ENCODE measurements around the gene SETD7. TPM values are rescaled to one million over a fixed set of nuclear protein-coding genes. Genes with fewer than 3 reads are reported as not detected.

The SETD7 gene
- total and polyA plus RNA-seq, 7 donors, result 15.2 to 96.0 (median 78.4) TPM

DNA sequence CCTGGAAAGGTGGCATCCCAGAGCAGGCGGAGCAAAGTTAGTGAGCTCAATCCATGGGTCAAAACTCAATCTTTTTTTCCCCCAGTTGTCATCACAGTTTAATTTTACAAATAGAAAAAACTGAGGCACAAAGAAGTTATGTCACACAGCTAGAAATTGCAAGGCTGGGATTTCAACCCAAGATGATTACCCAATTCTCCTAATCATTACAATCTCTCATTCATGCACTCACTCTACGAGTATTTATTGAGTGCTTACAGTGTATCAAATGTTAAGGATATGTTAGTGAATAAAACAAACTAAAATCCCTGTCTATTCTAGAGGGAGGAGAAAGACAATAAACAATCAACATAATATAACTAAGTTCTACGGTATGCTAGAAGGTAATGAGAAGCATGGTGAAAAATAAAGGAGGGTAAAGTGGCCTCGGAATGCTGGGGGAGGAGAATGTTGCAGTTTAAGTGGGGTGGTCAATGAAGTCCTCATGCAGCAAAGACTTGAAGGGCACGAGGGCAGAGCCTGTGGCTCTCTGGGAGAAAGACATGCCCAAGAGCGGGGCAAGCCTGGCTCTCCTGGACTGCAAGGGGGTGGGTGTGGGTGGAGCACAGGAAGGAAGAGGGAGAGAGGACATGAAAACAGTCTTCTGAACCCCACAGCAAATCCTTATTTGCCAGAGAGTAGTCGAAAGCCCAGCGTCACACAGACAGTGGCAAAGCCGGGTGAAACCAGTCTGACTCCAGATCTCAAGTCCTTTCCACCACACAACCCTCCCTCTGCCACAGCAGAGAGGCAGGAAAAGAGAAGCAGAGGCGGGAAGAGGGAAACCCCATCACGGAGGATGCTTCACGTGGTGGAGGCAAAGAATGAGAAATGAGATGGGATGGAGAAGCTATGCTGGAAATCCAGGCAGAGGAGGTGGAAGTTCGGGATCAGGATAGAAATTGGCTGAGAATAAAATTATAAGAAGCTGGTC is 53.8 kb downstream of the SETD7 start:
- Histone ChIP-seq H3K4me1 (no peaks in the 10 kb centered on the region), H3K27ac (no peak overlapping the region), H3K9me3 (no peaks in the 10 kb centered on the region), H3K36me3 (ENCODE audit: insufficient read depth in 1 of 2, low read depth in 1 of 2) (peaks cover 0 to 21% of the 10 kb centered on the region in 2 donors), H3K4me3 (no peak overlapping the region), H3K27me3 (ENCODE audit: insufficient read depth in 3 of 3, low read length in 2 of 3) (no peaks in the 10 kb centered on the region)
- TF ChIP-seq, protein P1, sequence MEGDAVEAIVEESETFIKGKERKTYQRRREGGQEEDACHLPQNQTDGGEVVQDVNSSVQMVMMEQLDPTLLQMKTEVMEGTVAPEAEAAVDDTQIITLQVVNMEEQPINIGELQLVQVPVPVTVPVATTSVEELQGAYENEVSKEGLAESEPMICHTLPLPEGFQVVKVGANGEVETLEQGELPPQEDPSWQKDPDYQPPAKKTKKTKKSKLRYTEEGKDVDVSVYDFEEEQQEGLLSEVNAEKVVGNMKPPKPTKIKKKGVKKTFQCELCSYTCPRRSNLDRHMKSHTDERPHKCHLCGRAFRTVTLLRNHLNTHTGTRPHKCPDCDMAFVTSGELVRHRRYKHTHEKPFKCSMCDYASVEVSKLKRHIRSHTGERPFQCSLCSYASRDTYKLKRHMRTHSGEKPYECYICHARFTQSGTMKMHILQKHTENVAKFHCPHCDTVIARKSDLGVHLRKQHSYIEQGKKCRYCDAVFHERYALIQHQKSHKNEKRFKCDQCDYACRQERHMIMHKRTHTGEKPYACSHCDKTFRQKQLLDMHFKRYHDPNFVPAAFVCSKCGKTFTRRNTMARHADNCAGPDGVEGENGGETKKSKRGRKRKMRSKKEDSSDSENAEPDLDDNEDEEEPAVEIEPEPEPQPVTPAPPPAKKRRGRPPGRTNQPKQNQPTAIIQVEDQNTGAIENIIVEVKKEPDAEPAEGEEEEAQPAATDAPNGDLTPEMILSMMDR (IDR thresholded peaks at IDR 0.05), result no peak
- ATAC-seq (no peak), DNase-seq (no peak)
- 74 to 76% (median 76%) methylated on average over 13 of the region's 13 CpGs for WGBS, 3 donors
- intact Hi-C loops (cut with DNase I), result no loop called here

DNA sequence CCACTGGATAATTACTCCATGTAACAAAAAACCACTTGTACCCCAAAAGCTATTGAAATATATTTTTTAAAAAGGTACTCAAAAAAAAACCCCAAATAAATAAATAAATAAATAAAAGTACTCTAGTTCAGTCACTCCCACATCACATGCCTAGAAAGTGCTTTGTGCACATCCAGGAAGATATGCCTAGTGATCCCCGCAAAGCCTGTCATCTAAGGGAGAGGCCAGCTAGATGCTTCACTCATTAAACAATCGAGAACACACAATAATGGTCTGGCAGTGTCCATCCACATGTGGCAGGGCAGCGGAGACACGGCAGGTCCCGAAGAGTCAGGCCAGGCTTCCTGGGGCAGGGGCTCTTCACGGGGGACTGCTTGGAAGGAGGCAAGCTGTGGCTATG is 54.5 kb downstream of the SETD7 start:
- Histone ChIP-seq H3K27me3 (ENCODE audit: insufficient read depth in 3 of 3, low read length in 2 of 3) (no peaks in the 10 kb centered on the region), H3K4me3 (no peak overlapping the region), H3K9me3 (no peaks in the 10 kb centered on the region), H3K36me3 (ENCODE audit: insufficient read depth in 1 of 2, low read depth in 1 of 2) (peaks cover 0 to 14% of the 10 kb centered on the region in 2 donors), H3K4me1 (no peaks in the 10 kb centered on the region), H3K27ac (no peak overlapping the region)
- DNase-seq (no peak), ATAC-seq (no peak)
- intact Hi-C loops (cut with DNase I), result no loop called here
- 76 to 92% (median 85%) methylated on average over 6 of the region's 6 CpGs for WGBS, 3 donors
- TF ChIP-seq, protein P1 (IDR thresholded peaks at IDR 0.05), result no peak

DNA sequence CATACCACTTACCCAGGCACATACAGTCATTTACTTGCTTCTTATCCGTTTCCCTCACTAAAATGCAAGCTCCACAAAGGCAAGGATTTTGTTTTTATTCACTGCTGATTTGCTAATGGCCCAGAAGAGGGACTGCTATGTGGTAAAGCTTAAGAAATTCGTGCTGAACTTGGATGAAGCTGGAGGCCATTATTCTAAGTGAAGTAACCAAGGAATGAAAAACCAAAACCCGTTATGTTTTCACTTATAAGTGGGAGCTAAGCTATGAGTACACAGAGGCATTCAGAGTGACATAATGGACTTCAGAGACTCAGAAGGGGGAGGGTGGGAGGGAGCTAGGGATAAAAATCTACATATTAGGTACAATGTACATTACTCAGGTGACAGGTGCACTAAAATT is 54.9 kb downstream of the SETD7 start:
- Histone ChIP-seq H3K36me3 (ENCODE audit: insufficient read depth in 1 of 2, low read depth in 1 of 2) (peaks cover 0 to 11% of the 10 kb centered on the region in 2 donors), H3K9me3 (no peaks in the 10 kb centered on the region), H3K27ac (no peak overlapping the region), H3K4me1 (peaks cover 4% of the 10 kb centered on the region), H3K27me3 (ENCODE audit: insufficient read depth in 3 of 3, low read length in 2 of 3) (no peaks in the 10 kb centered on the region), H3K4me3 (no peak overlapping the region)
- TF ChIP-seq, protein P1 (IDR thresholded peaks at IDR 0.05), result no peak
- DNase-seq (no peak), ATAC-seq (no peak)
- WGBS, 3 donors, result 64 to 75% (median 74%) methylated on average over 3 of the region's 3 CpGs
- intact Hi-C loops (cut with DNase I), result no loop called here

DNA sequence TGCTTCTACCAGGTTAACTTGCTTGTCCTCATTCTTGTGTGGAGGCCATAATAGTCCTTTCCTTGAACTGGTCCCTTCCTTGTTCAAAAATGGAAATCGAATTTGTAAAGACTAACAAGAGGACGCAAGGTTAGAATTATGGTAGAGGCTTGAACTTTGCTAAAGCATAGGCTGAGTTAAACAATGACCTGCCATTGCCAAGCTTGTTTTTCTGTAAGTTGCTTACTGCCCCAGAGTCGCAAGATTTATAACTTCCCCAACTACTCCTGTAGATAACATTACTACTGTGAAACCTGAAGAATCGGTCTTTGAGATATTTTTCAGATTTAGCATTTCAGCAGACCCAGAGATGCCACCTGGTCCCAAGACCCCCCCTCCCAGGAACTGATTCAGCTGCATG is 56.8 kb downstream of the SETD7 start:
- WGBS, 3 donors, result 87 to 91% (median 89%) methylated on average over 4 of the region's 4 CpGs
- ATAC-seq (no peak), DNase-seq (no peak)
- H3K9me3 ChIP-seq, result no peaks in the 10 kb centered on the region
- intact Hi-C loops (cut with DNase I), result loop anchor here (5.0 kb wide), 3 partner anchors 33 to 153 kb away; no protein-coding TSS in a partner anchor
- peaks cover 9% of the 10 kb centered on the region for H3K4me1 ChIP-seq
- no peaks in the 10 kb centered on the region for H3K36me3 ChIP-seq (ENCODE audit: insufficient read depth in 1 of 2, low read depth in 1 of 2)
- H3K4me3 ChIP-seq, result no peak overlapping the region
- TF ChIP-seq, protein P1 (IDR thresholded peaks at IDR 0.05), result no peak
- H3K27me3 ChIP-seq (ENCODE audit: insufficient read depth in 3 of 3, low read length in 2 of 3), result no peaks in the 10 kb centered on the region
- H3K27ac ChIP-seq, result no peak overlapping the region
